GM21390 (cell line): Measurements from ENCODE around the gene CYBA.
"Not testable (repeated sequence)": the region's sequence is repeated elsewhere in the genome, so short reads cannot be mapped to it uniquely, and the experiment has no call there.

Experiments used
- ATAC-seq: cut with Tn5 transposase; IDR thresholded peaks from one replicate; pipeline ENCODE4 v1.9.1; 2021; ENCODE audit not compliant: unreplicated experiment

CYBA gene

GRCh38 chr16:88686439-88687253, 35.8 kb upstream of the CYBA start, which contains the start of gene SNAI3:
TSS of gene SNAI3 (minus strand) at chr16:88686507. CDS start at chr16:88686406, 101 bp downstream.
- peak; percentile 68 for ATAC-seq

- peak; percentile 8 for ATAC-seq
Observed at GRCh38 chr16:88686062-88686438, 35.2 kb upstream of the CYBA start.

GRCh38 chr16:88685156-88686061, 34.6 kb upstream of the CYBA start:
- ATAC-seq, result no peak

- ATAC-seq, result no peak
Observed at GRCh38 chr16:88684569-88685155, 33.8 kb upstream of the CYBA start.

- peak; percentile 75 for ATAC-seq
Observed at GRCh38 chr16:88681709-88682451, 31.0 kb upstream of the CYBA start.

- ATAC-seq, result no peak
Observed at GRCh38 chr16:88681084-88681680, 30.3 kb upstream of the CYBA start.

- no peak for ATAC-seq
Observed at GRCh38 chr16:88680554-88681083, 29.8 kb upstream of the CYBA start.

GRCh38 chr16:88678224-88678979, 27.5 kb upstream of the CYBA start:
- no peak for ATAC-seq

GRCh38 chr16:88677721-88678120, 26.9 kb upstream of the CYBA start:
- ATAC-seq, result no peak

- no peak for ATAC-seq
Observed at GRCh38 chr16:88676502-88677242, 25.8 kb upstream of the CYBA start.

- no peak for ATAC-seq
Observed at GRCh38 chr16:88673716-88674379, 23.0 kb upstream of the CYBA start.

- ATAC-seq, result no peak
Observed at GRCh38 chr16:88672776-88673175, 21.9 kb upstream of the CYBA start.

GRCh38 chr16:88671806-88672205, 21.0 kb upstream of the CYBA start:
- ATAC-seq, result no peak

- ATAC-seq, result no peak
Observed at GRCh38 chr16:88669980-88670379, 19.1 kb upstream of the CYBA start.

GRCh38 chr16:88669493-88669892, 18.6 kb upstream of the CYBA start:
- not testable (repeated sequence) for ATAC-seq

GRCh38 chr16:88667461-88667860, 16.6 kb upstream of the CYBA start:
- ATAC-seq, result no peak

- no peak for ATAC-seq
Observed at GRCh38 chr16:88665570-88665969, 14.7 kb upstream of the CYBA start.

- ATAC-seq, result no peak
Observed at GRCh38 chr16:88665148-88665547, 14.3 kb upstream of the CYBA start.
